ENCODE measurements around the gene DUSP3.

DNA sequence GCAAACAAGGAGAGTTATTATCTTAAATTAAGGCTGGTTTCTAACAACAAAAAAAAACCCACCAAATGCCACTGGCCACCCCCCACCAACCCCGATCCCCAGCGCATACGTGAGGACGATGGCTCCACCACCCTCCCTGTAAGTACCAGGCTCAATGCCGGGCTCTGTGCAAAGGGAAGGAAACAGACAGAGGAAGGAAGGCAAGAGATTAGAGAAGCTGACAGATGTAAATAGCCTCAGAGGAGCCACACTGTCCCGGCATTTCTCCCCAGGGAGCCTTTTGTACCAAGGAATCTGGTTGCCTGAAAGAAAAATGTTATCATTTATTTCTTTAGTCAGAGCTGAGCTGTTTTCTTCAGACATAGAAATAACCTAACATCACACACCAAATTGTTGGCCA is 33.2 kb downstream of the DUSP3 start:
- TF ChIP-seq TAF1 (IDR thresholded peaks at IDR 0.05; ENCODE audit: low read depth, low read length), result no peak
- no peak for TF ChIP-seq POLR2AphosphoS5 (IDR thresholded peaks at IDR 0.05; ENCODE audit: low read depth, low read length)
- no peak for TF ChIP-seq POLR2A (IDR thresholded peaks at IDR 0.05; ENCODE audit: low read depth, low read length)
- TF ChIP-seq SPI1 (IDR thresholded peaks at IDR 0.05; ENCODE audit: low read depth, low read length), result no peak
- TF ChIP-seq PAX5 (IDR thresholded peaks at IDR 0.05; ENCODE audit: insufficient read depth, low read length, severe bottlenecking), result no peak

All from GM12891 (cell line).